ENCODE results near the gene PARD3.
"Not testable (repeated sequence)": the region's sequence is repeated elsewhere in the genome, so short reads cannot be mapped to it uniquely, and the experiment has no call there.

The PARD3 gene

DNA sequence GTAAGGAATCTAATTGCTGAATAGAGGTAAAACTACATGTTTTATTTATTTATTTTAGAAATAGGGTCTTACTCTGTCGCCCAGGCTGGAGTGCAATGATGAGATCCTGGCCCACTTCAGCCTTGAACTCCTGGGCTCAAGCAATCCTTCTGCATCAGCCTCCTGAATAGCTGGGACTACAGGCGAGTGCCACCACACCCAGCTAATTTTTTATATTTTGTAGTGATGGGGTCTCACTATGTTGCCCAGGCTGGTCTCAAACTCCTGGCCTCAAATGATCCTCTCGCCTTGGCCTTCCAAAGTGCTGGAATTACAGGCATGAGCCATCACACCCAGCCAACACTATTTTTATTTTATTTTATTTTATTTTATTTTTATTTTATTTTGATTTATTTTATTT lies 170.3 kb downstream of the PARD3 start:
- not testable (repeated sequence) for DNase-seq

DNA sequence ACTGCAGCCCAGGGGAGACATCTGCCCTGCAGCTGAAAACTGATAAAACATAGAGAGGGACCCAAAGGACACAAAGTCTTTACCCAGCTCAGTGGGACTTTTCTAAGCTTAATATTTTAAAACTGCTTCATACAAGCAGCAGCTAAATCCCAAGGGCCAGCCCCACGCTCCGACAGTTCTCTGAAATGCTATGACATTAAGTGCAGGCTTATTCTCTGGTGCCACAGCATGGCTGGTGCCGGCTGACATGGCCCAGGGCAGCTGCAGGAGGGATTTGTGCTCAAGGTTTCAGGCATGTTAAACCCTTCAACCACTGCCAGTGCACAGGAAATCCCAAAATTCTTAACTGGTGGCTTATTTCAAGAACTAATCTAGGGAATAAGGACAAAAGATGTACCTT lies 170.9 kb downstream of the PARD3 start:
- no peak for DNase-seq

DNA sequence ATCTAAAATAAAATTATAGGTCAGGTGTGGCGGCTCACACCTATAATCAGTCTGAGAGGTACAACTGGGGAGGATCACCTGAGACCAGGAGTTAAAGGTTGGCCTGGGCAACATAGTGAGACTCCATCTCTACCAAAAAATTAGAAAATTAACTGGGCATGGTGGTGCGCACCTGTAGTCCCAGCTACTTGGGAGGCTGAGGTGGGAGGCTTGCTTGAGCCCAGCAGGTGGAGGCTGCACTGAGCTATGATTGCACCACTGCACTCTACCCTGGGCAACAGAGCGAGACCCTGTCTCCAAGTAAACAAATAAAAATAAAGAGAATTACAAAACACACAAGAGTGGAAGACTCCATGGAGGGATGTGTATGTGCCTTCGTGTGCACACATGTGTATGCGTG lies 171.5 kb downstream of the PARD3 start:
- no peak for DNase-seq

DNA sequence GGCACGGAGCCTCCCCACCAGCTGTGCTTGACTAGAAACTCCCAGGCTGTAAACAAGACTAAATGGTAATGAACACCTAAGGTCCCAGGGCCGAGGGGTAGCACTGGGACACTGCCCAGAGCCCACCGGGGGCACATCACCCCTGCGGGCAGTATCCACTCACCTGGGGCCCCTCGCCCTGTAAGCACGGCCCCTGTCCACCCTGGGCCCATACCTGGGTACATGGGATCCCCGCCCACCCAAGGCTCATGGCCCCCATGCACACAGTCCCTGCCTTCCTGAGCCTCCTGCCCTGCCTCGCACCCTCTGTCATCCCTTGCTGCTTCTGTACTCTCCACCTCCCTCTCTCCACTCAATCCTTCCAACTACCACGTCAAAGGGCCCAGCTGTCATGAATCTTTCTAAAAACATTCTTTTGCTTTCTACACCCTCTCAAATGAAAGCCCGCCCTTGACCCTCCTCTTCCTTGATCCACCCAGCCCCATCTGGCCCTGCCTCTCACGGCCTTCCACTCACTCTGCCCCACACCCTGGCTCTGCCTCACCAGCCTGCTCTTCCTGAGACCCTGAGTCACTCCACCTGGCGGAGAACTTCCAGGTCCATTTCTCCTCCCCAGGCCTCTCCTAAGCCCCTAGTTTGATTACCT lies 173.1 kb downstream of the PARD3 start:
- DNase-seq, result no peak

DNA sequence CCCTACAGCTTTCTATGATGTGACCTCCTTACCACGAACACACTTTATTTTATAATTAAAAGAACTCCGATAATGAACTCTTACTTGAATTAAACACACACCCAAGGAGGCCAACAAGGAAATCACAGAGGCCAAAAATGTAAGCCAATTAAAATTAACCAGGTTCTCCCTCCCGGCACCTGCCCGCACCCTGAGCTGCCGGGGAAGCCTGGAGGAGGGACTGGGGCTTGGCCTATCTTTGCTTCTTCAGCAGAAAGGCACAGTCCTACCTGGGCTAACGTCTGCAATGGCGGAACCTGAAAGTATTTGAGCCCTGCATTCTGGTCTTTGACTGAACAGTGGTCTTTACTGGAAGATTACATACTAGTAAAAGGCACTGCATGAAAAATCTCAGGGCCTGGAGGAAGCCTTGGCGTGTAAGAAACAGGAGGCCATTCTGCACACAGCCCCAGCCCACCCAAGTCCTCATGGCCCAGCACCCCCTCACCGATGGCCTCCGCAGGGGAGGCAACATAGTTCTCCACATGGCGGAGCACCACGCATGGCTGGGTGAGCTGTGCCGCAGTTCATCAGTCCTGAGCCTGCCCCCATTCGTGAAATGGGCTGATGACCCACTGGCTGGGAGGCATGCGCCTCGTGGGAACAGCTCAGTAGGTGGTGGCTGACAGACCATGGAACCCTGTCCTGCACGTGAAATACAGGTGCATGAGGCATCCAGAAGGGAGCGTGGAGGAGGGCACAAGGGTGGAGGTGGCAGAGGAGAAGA lies 173.8 kb downstream of the PARD3 start:
- DNase-seq, result no peak

DNA sequence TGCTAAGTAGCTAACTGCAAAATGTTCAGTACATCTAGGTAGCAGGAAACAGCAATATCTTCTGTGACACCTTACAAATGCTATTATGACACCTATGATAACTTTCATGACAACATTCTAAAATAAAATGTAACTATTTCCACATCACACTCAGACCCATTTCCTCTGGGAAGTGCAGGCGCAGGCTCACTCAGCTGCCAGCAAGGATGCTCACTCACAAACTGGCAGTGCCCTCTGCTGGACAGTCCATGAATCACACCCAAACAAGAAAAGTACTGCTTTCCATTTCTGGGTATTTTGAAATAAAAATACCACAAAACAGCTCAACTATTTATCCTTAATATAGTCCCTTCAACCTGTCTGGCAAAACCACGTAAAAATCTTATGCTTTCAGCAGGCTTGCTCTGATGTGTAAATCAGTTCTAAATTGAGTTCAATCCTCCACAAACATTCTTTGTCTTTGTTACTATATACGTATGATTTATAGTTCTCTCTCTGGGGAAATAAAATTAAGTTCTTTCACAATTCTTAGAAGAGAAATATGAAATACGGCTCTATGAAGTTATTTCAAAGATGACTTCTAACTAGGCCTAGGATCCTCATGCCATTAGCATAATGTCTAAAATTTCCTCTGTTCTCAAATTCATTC lies 176.6 kb downstream of the PARD3 start:
- DNase-seq, result no peak

DNA sequence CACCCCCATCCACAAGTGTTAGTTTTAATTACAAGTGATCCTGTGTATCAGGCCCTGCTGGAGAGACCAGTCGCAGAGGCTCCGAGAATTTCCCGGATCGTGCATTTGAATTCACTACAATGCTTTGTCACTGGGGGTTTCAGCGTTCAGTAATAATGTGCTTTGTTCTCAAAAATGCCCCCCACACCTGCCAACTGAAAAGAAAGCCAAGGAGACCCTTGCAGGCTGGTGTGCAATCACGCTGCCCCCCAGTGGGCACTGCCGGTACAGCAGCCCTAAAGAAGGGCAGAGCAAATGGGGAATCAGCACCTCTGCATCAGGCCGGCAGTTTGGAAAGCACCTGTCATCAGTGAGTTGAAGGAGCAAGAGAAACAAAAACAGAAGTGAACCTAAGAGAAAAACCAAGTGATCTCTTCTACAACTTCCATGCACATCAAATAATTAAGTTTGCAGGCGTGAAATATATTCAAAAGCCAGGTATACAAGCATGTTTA lies 177.6 kb downstream of the PARD3 start:
- no peak for DNase-seq

DNA sequence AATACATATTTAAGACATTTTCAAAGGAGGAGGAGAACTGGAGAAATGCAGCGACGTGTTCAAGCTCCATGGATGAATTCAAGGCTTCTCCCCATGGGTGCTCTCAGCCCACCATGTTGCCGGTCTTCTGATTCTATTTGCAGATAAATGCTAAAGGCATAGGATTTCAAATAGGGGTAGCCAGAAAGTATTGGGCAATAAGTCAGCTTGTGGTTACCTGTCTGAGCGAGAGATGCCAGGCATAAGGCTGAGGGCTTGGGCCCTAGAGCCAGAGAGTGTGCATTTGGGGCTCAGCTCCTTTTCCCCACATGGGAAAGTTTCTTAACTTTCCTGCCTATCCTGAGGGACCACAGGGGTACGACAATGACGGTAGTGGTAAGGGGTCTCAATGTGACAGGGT lies 180.0 kb downstream of the PARD3 start:
- DNase-seq, result no peak

DNA sequence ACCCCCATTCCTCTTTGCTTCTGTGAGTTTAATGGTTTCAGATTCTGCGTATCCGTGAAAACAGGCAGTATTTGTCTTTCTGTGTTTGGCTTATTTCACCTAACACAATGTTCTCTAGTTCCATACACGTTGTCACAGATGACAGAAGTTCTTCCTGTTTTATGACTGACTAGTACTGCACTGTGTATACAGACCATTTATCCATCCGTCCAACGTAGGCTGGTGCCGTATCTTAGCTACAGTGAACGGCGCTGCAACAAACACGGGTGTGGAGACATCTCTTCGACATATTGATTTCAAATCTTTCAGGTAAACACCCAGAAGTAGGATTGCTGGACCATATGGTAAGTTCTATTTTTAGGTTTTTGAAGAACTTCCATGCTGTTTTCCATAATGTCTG lies 181.7 kb downstream of the PARD3 start:
- no peak for DNase-seq

DNA sequence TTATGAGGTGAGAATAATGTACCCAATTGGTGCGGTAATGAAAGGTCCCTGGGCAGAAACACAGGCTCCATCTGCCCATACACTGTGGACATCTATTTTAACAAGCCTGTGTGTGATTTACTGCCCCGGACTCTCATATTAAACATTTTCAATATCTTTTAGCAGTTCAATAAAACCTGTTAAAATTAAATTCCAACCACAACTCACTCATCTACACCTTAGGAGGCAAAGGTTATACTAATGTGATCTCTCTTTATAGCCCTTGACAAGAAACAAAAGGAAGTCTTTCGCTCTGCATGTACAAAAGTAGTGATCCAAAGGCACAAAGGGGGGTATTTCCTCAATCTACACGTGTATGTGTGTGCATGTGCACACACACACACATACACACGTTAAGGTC lies 186.0 kb downstream of the PARD3 start:
- no peak for DNase-seq

DNA sequence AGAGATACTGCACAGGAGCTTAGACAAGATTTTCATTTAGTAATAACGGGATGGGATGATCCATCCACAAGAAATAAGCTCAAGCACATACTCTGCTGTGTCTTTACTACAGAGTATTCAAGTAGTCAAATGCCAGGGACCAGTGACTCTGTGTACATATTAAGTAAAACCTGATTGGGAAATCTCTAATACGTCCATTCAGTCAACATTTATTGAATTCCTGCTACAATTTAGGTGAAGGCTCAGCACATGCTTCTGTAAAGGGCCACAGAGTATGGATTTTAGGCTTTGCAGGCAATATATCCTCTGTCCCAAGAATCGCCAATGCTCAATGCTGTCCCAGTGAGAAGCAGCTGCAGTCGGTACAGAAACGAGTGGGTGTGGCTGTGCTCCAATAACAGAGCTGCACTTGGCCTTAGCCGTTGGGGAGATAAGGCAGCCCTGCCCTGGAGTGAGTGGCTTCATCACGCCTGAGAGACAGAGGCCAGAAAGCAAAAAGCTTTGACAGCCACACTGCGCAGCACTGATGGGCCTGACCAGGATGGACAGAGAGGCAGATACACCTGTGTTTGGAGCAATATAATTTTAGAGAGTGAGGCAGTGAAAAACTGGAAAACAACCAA lies 186.8 kb downstream of the PARD3 start:
- DNase-seq, result no peak

DNA sequence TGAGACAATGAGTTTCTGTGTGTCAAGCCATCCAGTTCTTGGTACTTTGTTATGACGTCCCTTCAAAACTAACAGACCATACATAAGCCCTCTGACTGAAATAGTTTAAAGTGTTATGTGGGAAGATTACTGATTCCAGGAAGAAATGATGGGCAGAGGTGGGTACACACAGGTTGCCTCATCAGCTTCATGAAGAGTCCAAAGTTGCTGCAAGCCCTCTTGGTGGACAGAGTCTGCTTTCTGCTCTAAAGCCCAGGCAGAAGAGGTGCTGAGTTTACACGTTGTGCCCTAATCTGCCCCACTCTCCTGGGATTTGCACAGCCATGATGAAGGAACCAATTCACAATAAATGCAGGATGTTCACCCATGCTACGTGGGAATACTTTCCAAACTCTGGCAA lies 187.4 kb downstream of the PARD3 start:
- DNase-seq, result no peak

DNA sequence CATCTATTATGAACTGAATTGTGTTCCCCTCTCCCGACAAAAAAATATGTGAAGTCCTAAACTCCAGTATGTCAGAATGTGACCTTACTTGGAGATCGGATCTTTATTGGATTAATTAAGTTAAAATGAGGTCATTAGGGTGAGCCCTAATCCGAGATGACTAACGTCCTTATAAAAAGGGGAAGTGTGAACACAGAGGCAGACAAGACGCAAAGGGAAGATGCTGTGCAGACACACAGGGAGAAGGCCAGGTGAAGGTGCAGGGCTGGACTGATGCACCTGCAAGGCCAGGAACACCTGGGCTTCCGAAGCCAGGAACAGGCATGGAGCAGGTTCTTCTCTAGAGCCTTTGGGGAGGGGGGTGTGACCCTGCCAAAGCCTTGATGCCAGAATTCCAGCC lies 187.8 kb downstream of the PARD3 start:
- DNase-seq, result no peak

DNA sequence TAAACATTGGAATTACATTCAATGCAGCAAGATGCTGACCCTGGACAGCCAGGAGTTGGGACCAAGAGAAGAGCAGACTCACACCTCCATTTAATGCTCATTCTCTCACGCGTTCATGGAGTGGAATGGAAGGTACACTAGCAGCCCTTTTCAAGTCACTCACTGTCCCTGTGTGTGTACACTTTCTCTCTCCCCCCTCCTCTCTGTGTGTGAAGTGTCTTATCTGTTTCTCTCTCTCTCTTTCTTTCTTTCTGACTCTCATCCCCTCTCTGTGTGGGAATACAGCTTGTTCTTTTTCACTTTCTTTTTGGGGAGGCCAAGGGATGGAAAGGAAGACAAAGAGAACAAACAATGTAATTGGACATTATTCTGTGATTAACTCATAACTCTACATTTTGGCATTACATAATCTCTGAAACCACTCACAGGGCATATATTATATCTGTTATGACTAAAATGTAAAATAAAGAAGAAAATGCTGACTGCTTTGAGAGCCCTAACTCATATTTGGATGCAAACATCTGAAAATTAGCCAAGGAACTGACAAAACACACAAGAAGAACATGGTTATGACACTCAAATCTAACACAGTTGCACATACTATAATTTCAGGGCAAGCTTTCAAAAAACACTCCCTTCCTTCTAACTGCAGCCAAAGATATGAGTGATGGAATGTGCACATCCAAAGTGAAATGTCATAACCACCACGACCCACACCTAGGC lies 188.8 kb downstream of the PARD3 start:
- DNase-seq, result no peak

DNA sequence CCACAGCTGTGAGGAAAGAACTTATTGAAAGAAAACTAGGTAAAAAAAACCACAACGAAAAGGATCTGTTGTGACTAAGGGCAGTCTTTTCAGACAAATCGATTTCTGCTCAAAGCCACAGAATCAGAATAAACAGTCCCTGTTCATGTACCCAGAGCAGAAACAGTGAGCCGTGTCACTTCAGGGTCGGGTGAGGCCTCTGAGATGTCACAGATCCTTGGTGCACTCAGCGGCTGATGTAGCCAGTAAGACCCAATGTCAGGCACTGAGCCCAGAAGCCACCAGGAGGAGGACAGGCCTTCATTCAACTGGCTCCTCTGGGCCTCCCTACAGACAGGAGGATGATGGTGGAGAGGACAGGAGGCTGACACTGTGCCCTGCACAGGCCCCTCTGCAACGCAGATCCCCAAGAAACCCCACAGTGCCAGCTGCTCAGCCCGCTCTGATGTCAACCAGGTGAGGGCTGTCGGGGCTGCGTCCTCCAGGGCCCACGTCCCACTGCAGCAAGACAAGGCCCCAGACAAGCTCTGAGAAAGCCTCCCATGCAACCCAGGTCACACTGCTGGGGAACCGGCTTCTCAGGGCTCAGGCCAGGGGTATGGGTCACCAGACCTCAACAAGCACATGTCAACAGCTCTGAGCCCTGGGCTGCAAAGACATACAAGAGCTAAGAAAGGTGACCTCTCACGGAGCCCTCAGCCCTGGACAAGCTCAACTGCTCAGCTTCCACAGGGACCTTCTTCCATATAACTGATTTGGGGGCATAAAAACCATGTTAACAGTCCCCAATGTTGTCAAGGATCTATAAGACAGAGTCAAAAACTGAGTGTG lies 190.6 kb downstream of the PARD3 start:
- DNase-seq, result no peak

DNA sequence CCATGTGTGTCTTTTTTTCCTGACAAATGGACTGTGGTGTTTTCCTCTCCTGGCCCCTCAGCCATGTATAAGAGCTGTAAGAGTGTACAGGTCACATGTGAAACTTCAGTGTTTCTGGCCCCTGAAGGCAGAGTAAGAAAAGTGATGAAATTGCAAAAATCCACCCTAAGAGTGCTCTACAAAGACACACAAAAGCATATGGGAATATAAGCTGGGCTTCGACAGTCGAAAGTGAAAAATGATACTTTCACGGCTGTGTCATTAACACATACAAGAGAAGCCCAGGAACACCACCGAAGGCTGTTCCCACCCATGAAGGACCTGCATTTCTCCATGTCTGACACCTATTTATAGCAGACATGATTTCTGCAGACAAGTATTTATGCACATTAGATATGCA lies 192.2 kb downstream of the PARD3 start:
- no peak for DNase-seq

DNA sequence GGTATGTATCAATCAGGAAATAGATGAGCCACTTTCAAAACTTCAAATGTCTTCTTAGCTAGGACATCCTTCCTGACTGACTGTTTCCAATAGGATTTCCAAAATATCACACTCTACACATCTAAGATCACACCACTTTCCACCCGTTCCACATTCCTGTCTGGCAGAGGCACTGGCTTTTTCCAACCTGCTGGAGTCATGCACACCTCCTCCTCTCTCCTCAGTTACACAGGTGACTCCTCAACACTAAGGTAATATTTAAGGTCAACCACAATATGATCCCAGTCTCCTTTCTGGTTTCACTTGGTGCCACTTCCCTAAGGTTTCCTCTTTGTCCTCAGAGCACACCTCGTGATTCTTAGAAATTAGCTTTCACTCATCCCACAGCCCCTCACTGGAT lies 196.5 kb downstream of the PARD3 start:
- no peak for DNase-seq

DNA sequence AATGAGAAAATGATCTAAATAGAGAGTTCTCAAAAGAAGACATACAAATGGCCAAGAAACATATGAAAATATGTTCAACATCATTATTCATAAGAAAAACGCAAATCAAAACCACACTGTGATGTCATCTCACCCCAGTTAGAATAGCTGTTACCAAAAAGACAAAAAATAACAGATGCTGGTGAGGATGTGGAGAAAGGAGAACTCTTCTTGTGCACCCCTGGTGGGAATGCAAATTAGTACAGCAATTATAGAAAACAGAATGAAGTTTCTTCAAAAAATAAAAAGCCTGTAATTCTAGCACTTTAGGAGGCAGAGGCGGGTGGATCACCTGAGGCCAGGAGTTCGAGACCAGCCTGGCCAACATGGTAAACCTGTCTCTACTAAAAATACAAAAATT lies 199.3 kb downstream of the PARD3 start:
- no peak for DNase-seq

DNA sequence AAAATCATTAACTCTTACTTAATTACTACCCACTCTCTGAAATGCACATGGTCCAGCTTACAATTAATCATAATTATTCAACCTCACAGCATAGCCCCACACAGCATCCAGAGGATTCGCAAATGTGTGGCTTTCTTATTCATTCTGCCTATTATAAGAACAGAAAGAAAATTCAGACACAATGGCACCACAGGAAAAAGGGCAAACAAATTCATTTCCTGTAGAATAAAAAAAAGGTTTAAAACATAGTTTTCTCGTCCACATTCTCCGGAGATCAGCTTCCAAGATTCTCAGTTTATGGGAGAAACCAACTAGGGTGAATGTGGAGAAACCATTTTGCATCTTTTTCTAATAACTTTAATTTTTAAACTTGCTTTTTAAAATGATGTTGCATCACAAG lies 201.6 kb downstream of the PARD3 start:
- DNase-seq, result no peak

DNA sequence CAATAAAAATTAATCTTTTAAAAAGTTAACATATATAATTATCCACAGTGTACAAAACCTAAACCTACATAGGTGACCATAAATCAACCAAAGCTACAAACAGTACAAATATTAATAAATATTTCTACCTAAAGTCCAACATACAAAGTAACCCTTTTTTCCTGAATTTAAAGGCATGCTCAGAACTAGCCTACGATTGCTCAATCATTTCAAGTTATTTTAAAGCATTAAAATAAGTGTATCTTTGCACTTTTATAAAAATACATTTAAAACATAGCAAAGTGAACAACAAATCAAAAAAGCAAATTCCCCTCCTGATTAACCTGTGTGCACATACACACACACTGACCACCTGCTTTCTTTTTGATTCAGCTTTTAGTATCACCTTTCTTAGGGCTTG lies 202.2 kb downstream of the PARD3 start:
- no peak for DNase-seq

DNA sequence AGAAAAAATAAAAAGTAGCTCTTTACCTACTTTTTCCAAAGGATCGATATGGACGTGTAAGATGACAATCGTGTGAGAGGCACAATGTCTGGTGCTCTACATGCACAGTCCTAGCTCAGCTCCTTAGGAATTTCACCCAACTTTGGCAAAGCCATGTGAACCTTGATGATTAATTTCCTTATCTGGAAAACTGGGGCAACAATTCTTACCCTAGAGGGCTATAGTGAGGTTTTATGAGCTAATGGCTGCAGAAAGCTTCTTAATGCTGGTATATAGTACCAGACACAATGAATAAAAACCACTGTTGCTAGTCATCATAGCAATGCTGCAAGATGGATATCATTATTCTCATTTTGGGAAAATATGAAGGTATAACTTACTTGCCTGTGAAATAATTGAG lies 202.7 kb downstream of the PARD3 start:
- no peak for DNase-seq

DNA sequence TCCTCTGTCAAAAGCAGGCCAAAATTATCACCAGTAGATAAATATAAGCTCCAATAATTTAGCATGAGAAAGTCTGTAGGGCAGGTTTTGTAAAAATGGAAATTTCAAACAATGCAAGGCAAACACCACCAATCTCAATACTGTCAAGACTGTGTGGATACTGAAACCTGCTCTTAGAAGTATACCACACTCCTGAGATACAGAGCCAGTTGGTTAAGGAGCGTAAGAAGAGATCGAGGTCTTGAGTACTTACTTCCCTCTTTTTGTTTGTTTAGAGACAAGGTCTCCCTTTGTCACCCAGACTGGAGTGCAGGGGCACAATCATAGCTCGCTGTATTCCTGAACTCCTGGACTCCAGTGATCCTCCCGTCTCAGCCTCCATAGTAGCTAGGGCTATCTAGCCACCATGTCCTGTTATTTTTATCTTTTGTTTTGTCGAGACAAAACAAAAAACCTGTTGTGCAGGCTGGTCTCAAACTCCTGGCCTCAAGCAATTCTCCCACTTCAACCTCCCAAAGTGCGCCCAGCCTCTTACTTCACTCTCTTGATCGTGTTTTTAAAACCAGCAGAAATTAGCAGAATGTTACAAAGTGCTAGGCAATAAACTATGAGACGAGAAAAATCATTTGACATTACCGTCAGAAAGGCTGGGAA lies 205.7 kb downstream of the PARD3 start:
- DNase-seq, result no peak
